Retinal pigment epithelial cell (primary cell): ENCODE results near the gene HIC1.

Experiments
- DNase-seq: peaks from one replicate; pipeline ENCODE4 v3.0.0-alpha.2; 2010; ENCODE audit warnings: low read depth
- H3K4me3 ChIP-seq: 2 replicates; pipeline ENCODE4 v1.5.1; 2011; ENCODE audit warnings: mild to moderate bottlenecking, low read length, control low read depth, moderate library complexity
- TF ChIP-seq, protein P1 (sequence below): conservative IDR thresholded peaks from 2 replicates; pipeline ENCODE4 v1.5.1; 2011; ENCODE audit warnings: low read depth, low read length, control low read depth, inconsistent platforms

Gene HIC1

DNA sequence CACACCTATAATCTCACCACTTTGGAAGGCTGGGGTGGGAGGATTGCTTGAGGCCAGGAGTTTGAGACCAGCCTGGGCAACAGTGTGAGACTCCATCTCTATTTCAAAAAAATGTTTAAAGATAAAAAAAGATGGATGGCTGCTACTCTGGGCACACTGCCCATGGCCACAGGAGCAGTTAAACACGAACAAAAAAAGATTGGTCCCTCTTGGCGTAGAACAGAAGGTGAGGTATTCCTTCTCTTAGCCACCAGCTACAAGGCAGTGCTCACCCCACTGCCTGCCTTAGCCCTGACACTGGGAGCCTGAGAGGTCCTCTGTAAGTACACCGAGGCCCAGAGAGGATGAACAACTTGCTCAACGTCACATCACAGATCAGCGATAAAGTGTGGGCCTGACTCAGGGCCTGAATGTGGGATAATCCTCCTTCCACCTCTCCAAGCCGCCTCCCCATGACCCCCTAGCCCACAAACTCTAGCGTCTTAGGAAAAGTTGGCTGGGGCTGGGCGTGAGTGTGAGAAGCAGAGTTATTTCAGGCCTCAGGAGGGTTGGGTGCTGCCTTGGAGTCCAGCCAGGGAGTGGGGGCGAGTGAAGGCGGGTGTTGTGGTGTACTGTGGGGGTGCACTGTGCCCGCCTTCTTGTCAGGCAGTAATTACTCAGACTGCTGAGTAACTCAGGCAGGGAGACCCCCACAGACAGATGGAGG is 27.2 kb upstream of the HIC1 start:
- DNase-seq, result peak; percentile 77
- TF ChIP-seq, protein P1, sequence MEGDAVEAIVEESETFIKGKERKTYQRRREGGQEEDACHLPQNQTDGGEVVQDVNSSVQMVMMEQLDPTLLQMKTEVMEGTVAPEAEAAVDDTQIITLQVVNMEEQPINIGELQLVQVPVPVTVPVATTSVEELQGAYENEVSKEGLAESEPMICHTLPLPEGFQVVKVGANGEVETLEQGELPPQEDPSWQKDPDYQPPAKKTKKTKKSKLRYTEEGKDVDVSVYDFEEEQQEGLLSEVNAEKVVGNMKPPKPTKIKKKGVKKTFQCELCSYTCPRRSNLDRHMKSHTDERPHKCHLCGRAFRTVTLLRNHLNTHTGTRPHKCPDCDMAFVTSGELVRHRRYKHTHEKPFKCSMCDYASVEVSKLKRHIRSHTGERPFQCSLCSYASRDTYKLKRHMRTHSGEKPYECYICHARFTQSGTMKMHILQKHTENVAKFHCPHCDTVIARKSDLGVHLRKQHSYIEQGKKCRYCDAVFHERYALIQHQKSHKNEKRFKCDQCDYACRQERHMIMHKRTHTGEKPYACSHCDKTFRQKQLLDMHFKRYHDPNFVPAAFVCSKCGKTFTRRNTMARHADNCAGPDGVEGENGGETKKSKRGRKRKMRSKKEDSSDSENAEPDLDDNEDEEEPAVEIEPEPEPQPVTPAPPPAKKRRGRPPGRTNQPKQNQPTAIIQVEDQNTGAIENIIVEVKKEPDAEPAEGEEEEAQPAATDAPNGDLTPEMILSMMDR, result no peak
- no peak overlapping the region for H3K4me3 ChIP-seq

DNA sequence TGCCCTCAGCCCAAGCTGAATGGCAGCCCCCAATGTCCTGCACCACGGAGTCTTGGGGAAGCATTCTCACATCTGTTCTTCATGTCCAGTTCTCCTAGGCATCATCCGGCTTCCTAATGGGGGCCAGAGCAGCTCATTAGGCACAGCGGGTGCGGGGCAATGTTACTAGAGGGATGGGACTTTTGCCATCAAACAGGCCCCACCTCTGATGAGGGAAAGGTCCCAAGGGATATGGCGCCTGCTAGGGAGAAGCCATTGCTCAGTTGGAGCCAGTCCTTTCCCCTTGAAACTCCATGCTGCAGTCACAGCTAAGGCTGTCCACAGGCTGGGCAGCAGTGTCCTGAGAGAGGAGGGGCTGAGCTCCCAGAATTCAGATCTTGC is 26.7 kb upstream of the HIC1 start:
- DNase-seq, result no peak
- TF ChIP-seq, protein P1, result no peak
- H3K4me3 ChIP-seq, result no peak overlapping the region

- no peak overlapping the region for H3K4me3 ChIP-seq
- no peak for DNase-seq
- TF ChIP-seq, protein P1, result peak; percentile 5
Observed at GRCh38 chr17:2028737-2029136, 26.2 kb upstream of the HIC1 start.

DNA sequence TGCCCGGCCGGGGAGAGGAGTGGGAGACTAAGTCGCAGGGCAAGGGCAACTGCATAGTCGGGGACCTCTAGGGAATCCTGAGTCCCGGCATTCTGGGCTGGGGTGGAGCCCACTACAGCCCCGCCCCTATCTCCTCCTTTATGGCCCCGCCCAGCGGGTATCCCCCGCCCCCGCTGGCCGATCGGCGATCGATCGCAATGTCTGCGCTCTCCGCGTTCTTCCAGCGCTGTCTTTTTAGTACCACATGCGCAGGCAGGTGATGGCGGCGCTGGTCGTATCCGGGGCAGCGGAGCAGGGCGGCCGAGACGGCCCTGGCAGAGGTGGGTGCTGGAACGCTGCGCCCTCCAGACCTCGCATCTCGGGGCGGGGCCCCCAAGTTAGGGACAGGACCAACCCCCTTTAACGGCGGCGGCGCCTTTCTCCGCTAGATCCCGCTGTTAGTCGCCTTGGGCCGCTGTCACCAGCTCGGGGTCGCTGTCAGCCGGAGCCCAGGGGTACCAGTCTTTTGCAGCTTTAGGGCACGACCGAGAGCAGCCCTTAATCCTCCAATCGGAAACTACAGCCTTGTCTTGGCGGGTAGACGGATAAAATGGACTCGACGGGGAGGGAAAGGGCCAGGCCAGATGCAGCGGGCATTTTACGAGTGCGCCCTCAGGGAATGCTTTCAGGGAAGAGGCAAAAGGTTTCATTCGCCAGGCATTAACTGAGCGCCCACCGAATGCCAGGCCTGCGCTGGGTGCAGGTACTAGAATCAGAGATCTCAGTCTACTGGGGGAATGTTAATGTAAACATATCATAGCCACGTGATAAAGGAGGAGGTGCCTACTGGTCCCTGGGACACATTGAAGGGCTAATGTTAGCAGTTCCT is 24.8 kb upstream of the HIC1 start, which contains the start of gene DPH1:
Gene DPH1, plus strand, starts transcription at position 243 of the 868 bp plus-strand sequence. Its CDS starts 17 bp downstream, at position 260.
- TF ChIP-seq, protein P1, result no peak
- peak within 1 kb of the TSS; percentile 100 for H3K4me3 ChIP-seq
- peak; percentile 83 for DNase-seq

DNA sequence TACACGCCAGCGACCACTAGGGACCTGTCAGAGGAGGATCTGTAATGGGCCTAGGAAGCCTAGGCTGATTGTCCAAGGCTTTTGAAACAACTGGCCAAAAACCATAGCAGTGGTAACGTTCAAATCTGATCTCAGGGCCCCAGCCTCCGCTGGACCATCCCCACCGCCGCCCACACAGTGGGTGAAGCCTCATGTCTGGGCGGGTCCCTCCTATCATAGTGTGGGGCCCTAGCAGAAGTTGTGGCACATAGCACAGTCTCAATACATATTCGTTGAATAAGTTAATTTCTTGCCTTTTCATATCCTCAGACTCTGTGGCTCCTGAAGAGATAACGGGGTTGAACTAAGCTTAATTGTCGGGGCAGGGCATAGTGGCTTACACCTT is 24.1 kb upstream of the HIC1 start:
- peak overlapping the region; percentile 100 for H3K4me3 ChIP-seq
- TF ChIP-seq, protein P1, result peak; percentile 76
- DNase-seq, result no peak

GRCh38 chr17:2033153-2033552 is 21.8 kb upstream of the HIC1 start:
- H3K4me3 ChIP-seq, result no peak overlapping the region
- TF ChIP-seq, protein P1, result no peak
- DNase-seq, result no peak

- no peak overlapping the region for H3K4me3 ChIP-seq
- TF ChIP-seq, protein P1, result no peak
- no peak for DNase-seq
Observed at GRCh38 chr17:2034157-2034556, 20.7 kb upstream of the HIC1 start.
